SU-DHL-6 (cell line): ENCODE measurements around the gene ZNF419.

Experiments
- H2AFZ ChIP-seq: fragments of 200-600 bp; sonication (generic); 2 replicates; pipeline ENCODE4 v1.6.1; 2014; ENCODE audit warnings: low read depth, mild to moderate bottlenecking, moderate library complexity, mixed read lengths, antibody characterized with exemption, low read length; ENCODE audit not compliant: severe bottlenecking
- H3F3A ChIP-seq: fragments of 200-600 bp; shearing (Covaris generic); 2 replicates; pipeline ENCODE4 v1.6.0; 2016; ENCODE audit warnings: antibody characterized with exemption, mild to moderate bottlenecking; ENCODE audit not compliant: insufficient read depth
- H3K27ac ChIP-seq: fragments of 200-600 bp; sonication (generic); 2 replicates; pipeline ENCODE4 v1.5.1; 2016; ENCODE audit warnings: low read depth, mild to moderate bottlenecking, low read length, moderate library complexity, mixed read lengths
- H3K27me3 ChIP-seq: fragments of 200-600 bp; sonication (generic), shearing (Covaris generic); 2 replicates; pipeline ENCODE4 v1.6.0; 2014; ENCODE audit warnings: mild to moderate bottlenecking, low read length
- H3K36me3 ChIP-seq: fragments of 200-600 bp; sonication (generic); 2 replicates; pipeline ENCODE4 v1.6.1; 2014; ENCODE audit warnings: mild to moderate bottlenecking, low read length, mixed read lengths
- H3K4me2 ChIP-seq: fragments of 300-600, 200-600 bp; shearing (Covaris generic), sonication (generic); 2 replicates; pipeline ENCODE4 v1.6.0; 2014; ENCODE audit warnings: low read length, low read depth, mild to moderate bottlenecking; ENCODE audit not compliant: poor library complexity, severe bottlenecking
- H3K4me3 ChIP-seq: fragments of 200-600 bp; sonication (generic); 2 replicates; pipeline ENCODE4 v1.5.1; 2014; ENCODE audit warnings: antibody characterized with exemption, low read length, mild to moderate bottlenecking, mixed read lengths; ENCODE audit not compliant: insufficient read depth, poor library complexity, severe bottlenecking
- H3K79me2 ChIP-seq: fragments of 200-600 bp; sonication (generic); 2 replicates; pipeline ENCODE4 v1.6.1; 2014; ENCODE audit warnings: mild to moderate bottlenecking, low read length, moderate library complexity; ENCODE audit not compliant: insufficient read depth
- H3K9ac ChIP-seq: fragments of 200-600 bp; sonication (generic); 2 replicates; pipeline ENCODE4 v1.7.0; 2014; ENCODE audit warnings: mild to moderate bottlenecking, low read length
- H3K9me2 ChIP-seq: fragments of 200-600 bp; sonication (generic); replicated peaks from 2 replicates; pipeline ENCODE4 v1.6.1; 2014; ENCODE audit warnings: low read length; ENCODE audit not compliant: insufficient read depth
- H3K9me3 ChIP-seq: fragments of 200-600 bp; sonication (generic); 2 replicates; pipeline ENCODE4 v1.6.1; 2014; ENCODE audit warnings: low read length, mixed read lengths; ENCODE audit not compliant: insufficient read depth
- H4K20me1 ChIP-seq: fragments of 200-600 bp; sonication (generic); 2 replicates; pipeline ENCODE4 v1.6.1; 2014; ENCODE audit warnings: low read depth, mild to moderate bottlenecking, antibody characterized with exemption, low read length, moderate library complexity, mixed read lengths
- CTCF ChIP-seq: fragments of 200-600 bp; sonication (generic); IDR thresholded peaks from one replicate; pipeline ENCODE4 v1.5.1; 2017; ENCODE audit warnings: antibody characterized with exemption, mild to moderate bottlenecking, low read length, moderate library complexity; ENCODE audit not compliant: insufficient read depth, poor library complexity, severe bottlenecking
- EZH2phosphoT487 ChIP-seq: fragments of 200-600 bp; sonication (generic), shearing (Covaris generic); conservative IDR thresholded peaks from 2 replicates; pipeline ENCODE4 v1.6.1; 2018; ENCODE audit warnings: mild to moderate bottlenecking, antibody characterized with exemption, low read length, moderate library complexity, mixed read lengths

ZNF419 gene

GRCh38 chr19:57441979-57442752 is 45.4 kb upstream of the ZNF419 start:
- no peak overlapping the region for H3K4me3 ChIP-seq
- H3K27me3 ChIP-seq: no peaks in the 10 kb centered on the region
- H3K36me3 ChIP-seq: no peaks in the 10 kb centered on the region
- TF ChIP-seq EZH2phosphoT487: no peak
- no peak for TF ChIP-seq CTCF
- H3K27ac ChIP-seq: no peak overlapping the region
- no peak overlapping the region for H2AFZ ChIP-seq
- no peak overlapping the region for H3K4me2 ChIP-seq
- peaks cover 40% of the 10 kb centered on the region for H3K79me2 ChIP-seq
- H3K9me3 ChIP-seq: no peaks in the 10 kb centered on the region
- no peaks in the 10 kb centered on the region for H4K20me1 ChIP-seq
- H3F3A ChIP-seq: no peaks in the 10 kb centered on the region
- no peak overlapping the region for H3K9ac ChIP-seq
- H3K9me2 ChIP-seq: no peaks in the 10 kb centered on the region

- no peak overlapping the region for H3K4me2 ChIP-seq
- H3K79me2 ChIP-seq: peaks cover 31% of the 10 kb centered on the region
- H3K27me3 ChIP-seq: no peaks in the 10 kb centered on the region
- no peaks in the 10 kb centered on the region for H3F3A ChIP-seq
- H2AFZ ChIP-seq: no peak overlapping the region
- H3K9ac ChIP-seq: no peak overlapping the region
- no peaks in the 10 kb centered on the region for H4K20me1 ChIP-seq
- H3K9me3 ChIP-seq: no peaks in the 10 kb centered on the region
- no peak overlapping the region for H3K4me3 ChIP-seq
- no peaks in the 10 kb centered on the region for H3K9me2 ChIP-seq
- TF ChIP-seq CTCF: no peak
- no peak for TF ChIP-seq EZH2phosphoT487
- H3K36me3 ChIP-seq: no peaks in the 10 kb centered on the region
- H3K27ac ChIP-seq: no peak overlapping the region
Observed at GRCh38 chr19:57443121-57443696, 44.3 kb upstream of the ZNF419 start.

- no peaks in the 10 kb centered on the region for H3K9me3 ChIP-seq
Observed at GRCh38 chr19:57452307-57452706, 35.2 kb upstream of the ZNF419 start.

More at GRCh38 chr19:57452307-57452706, 35.2 kb upstream of the ZNF419 start:
- H3K36me3 ChIP-seq: no peaks in the 10 kb centered on the region
- no peaks in the 10 kb centered on the region for H3K27me3 ChIP-seq
- H3K9me2 ChIP-seq: no peaks in the 10 kb centered on the region
- no peak overlapping the region for H3K4me2 ChIP-seq
- no peaks in the 10 kb centered on the region for H4K20me1 ChIP-seq
- H3F3A ChIP-seq: no peaks in the 10 kb centered on the region
- H3K27ac ChIP-seq: no peak overlapping the region
- no peak overlapping the region for H2AFZ ChIP-seq
- no peak for TF ChIP-seq CTCF
- no peak for TF ChIP-seq EZH2phosphoT487
- no peak overlapping the region for H3K4me3 ChIP-seq
- H3K79me2 ChIP-seq: no peaks in the 10 kb centered on the region
- H3K9ac ChIP-seq: no peak overlapping the region
